GM21619 (cell line): Measurements from ENCODE around the gene CCDC148.
A peak's percentile ranks its signal among the peaks of the same experiment; 100 is the strongest.

ENCODE experiments used
- ATAC-seq: cut with Tn5 transposase; IDR thresholded peaks from one replicate; pipeline ENCODE4 v1.9.1; 2021; ENCODE audit not compliant: unreplicated experiment

The CCDC148 gene

DNA sequence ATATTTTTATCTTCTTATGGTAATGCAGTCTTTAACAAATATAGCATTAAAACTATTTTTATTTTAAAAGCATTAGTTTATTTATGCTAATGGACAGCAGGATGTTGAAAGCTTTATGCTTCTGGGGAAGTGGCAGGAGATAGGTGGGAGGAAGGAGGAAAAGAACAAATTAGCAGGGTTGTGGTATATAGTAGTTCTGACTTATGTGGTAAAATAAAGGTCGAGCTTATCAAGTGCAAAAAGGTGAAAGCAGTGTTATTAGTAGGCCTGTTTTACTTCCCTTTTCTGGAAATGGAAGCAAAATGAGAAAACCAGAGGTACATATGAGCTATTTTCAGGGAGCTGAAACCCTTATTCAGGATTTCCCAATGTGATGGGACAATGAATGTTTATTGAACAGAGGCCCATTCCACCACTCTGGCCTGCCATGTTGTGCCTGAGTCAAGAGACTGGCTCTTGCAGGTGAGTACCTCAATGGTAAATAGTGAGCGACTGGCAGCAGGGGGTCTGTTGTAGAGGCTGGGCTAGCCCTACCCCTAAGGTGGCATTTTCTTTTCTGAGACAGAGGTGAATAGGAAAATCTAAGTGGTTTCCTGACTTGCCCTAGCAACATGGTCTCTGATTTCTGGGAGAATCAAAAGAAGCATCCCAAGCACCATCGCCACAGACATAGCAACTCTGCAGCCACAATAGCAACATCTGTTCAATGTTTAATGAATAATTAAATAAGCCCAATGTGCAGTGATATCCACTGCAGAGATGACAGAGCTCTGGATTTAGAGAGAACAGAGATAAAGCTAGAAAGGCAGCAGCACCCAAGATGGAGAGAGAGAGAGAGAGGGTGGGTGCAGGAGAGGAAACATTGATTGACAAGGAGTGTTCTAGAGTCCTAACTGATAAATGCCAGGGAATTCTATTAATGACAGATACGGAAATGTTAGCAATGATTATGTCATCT is 235.2 kb downstream of the CCDC148 start:
- ATAC-seq, result no peak

DNA sequence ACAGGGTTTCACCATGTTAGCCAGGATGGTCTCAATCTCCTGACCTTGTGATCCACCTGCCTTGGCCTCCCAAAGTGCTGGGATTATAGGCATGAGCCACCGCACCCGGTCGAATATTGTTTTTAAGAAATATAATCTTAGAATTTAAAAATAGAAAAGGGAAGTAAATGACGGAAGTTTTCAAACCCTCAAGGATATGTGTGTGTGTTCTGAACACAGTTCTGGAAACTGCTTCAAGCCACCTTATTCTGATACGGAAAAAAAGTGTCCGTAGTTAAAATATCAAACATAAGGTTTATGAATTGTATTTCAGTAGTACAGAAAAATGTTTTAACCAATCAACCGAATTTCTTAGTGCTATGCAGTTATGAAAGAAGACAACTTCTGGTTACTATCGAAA is 239.0 kb downstream of the CCDC148 start:
- ATAC-seq, result no peak

DNA sequence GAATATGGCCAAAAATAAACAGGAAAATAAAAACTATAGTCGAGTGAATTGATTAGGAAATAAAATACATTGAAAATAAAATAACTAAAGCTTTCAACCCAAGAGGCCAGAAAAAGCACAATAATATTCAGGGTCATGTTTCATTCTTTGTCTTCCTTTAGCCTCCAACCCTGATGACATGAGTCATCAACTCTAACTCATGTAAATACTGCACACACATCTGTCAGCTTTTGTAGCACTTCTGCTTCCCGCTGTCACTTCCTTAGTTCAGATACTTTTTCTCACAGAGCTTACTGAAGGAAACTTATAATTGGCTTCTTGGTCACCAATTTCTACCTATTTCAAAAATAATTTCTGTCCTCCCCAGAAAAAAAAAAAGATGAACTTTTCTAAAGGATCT is 242.1 kb downstream of the CCDC148 start:
- peak; percentile 94 for ATAC-seq

DNA sequence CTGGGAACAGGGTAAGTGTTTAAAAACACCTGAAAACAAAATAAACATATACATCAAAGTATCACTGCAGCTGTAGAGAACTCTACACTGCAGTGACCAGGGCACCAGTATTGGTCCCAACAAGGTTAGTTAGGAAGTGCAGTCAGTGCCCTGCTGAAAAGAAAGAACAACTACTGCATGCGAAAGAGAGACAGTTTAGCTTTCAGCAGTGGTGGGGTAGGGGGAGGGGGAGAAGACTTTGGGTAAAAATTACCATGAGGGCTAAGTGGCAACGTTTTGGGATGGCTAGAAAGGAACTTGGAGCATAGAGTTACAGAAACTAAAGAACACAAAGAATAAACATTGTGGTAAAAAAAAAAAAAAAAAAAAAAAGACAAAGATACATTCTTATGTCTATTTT is 242.8 kb downstream of the CCDC148 start:
- no peak for ATAC-seq

DNA sequence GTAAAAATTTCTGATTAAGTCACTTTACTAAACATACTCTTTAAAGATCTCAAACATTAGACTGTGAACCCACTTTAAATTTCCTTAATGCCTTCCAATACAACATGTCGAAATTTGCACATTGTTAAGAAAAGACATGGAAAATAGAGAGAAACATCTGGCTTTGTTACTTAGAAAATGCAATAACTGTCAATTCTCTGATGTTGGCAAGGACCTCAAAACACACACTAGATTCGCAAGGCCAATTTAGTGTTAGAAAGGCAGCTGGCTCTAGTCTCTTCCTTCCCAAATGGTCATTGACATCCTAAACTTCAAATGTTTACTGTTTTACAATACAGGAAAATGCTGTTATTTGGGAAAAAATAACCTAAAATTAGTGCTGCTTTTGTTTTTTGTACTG is 244.3 kb downstream of the CCDC148 start:
- ATAC-seq, result no peak

DNA sequence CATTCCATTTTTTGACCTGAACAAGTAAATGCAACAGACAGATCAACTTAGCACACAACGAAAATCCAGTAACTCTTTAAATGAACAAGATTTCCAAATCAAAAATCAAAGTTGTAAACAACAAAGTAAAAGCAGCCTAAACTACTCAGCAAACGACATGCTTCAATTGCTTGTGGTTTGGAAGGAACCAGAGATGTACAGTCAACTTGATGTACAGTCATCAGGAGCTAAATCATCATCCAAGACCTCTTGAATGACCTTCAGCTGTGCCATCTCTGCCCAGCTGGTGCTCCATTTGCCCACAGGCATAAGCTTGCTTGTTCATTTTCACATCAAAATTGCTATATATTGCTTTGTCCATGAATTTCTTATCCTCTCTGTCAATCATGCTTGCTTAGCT is 245.1 kb downstream of the CCDC148 start:
- ATAC-seq, result no peak

DNA sequence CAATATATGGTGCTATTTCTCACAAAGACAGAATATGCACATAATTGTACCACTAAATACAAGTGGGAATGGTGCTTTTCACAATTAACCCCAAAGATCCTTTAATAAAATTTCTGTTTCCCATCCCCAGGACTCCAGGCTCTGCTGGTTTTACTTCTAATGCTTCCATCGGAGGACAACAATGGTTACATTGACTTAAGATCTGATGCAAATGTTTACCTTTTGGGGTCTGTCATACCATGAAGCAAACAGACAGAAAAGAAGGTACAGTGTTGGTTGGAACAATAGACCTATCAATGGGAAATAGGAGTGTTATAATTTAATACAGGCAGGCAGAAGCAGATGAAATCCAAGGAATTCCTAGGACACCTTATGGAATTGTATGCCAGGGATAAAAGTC is 249.2 kb downstream of the CCDC148 start:
- ATAC-seq, result no peak

DNA sequence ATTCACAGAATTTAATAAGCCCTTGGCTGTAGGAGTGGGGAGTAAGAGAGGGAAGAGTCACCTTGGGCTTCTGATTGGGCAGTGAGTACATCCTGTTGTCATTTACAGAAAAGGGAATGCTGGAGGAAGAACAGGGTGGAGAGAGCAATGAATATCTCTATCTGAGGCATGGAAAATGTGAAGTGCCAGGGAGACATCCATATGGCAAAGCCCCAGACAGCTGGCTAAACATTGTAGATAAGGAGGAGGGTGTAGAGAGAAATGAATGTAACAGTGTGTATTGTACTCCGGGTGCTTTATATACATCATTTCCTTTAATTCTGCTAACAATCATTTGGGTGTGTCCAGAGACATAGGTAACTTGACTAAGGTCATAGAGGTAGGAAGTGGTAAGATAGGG is 251.3 kb downstream of the CCDC148 start:
- no peak for ATAC-seq

DNA sequence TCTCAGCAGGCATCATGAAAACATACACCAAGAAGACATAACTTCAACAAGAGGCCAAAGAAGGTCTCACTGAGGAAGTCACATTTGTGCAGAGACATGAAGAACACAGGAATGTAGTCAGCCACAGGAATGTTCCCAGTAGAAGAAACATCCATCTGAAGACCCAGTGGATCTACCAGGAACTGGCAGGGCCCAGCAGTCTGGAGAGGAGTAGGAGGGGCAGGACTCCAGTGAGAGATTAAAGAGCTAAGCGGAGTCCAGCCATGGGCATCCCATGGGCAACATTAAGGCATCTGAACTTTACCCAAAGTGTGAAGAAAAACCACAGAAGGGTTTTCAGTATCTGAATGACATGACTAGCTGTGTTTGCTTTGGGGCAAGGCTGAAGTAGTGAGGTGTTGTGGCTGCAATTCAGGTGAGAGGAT is 251.8 kb downstream of the CCDC148 start:
- ATAC-seq, result no peak

DNA sequence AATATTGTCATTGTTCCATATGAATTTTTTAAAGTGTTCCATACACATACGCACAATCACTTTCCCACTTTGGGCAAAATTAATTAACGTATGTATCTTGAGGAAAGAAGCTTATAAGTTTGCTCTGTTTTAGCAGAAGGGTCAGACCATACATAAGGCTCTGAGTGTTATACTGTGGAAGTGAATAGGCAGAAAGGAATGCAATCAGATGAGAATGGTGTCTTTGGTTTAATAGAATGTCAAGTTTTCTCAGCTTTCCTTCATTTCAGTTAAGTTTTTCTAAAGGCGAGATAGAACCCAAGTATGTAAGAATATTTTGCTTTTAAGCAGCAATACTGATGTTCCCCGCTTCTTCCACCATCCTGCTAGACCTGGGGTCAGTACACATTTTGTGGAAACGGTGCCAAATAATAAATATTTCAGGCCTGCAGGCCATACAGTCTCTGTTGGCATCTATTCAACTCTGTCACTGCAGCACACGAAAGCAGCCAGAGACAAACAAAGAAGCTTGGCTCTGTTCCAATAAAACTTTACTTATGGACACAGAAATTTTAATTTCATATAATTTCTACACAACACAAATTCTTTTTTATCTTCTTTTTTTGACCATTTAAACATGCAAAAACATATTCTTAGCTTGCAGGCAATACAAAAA is 254.3 kb downstream of the CCDC148 start:
- ATAC-seq, result no peak

DNA sequence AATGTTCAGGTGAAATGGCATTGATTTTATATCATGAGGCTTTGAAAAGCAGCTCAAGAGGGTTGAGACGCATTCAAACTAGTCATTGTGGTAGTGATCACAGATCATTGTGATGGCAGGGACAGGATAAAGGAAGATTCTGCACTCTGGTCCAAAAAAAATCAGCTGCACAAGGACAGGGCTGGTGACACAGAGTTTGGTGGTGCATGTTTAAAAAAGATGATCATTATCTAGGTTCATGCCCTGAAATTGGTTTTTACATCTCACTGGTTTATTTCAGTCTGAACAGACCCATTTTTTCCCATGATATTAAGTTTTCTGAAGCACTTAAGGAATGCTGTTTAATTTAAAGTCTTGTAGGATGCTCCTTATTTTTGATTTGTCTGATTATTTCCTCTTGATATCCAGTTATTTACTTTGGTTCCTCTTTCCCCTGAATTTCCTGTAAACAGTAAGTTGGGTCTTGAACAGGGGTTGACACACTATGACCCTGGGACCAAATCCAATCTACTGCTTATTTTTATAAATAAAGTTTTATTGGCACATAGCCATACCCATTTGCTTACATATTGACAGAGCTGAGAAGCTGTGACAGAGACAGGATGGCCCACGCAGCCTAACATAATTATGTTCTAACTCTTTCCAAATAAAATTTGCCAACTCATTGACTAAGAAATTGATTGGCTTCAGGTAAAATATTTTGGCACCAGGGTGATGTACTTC is 256.5 kb downstream of the CCDC148 start:
- ATAC-seq, result no peak

DNA sequence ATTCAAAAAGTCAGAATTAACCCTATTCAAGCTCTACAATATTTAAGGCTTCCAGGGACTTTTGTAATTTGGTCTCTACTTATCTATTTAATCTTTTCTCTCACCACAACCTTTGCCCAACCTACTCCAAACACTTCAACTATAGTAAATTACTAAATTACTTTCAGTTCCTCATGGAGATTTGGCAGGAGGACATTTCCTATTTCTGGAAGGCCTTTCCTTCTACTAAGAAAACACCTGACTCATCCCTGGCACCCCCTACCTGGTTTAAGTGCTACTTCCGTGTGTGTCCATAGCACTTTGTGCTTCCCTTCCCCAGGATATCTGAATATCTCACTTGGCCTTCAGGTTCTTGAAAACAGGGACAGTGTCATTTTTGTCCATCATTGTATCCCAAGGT is 258.6 kb downstream of the CCDC148 start:
- no peak for ATAC-seq

DNA sequence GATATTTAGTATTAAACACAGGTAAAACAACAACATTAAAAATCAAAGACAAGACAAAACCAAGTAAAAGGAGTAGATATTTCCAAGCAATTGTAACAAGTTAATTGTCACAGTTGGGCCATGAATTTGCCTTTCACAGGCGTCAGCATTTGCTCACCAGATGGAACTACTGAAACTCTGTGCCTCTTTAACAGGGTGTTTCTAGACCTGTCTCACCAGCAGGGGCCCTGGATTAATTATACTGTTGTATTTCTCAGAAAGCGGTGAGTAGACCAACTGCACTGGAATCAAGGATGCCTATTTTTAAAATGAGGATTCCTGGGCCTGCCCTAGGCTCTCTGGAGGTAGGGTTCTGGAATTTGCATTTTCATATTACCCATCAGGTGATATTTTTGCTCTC is 262.3 kb downstream of the CCDC148 start:
- no peak for ATAC-seq

DNA sequence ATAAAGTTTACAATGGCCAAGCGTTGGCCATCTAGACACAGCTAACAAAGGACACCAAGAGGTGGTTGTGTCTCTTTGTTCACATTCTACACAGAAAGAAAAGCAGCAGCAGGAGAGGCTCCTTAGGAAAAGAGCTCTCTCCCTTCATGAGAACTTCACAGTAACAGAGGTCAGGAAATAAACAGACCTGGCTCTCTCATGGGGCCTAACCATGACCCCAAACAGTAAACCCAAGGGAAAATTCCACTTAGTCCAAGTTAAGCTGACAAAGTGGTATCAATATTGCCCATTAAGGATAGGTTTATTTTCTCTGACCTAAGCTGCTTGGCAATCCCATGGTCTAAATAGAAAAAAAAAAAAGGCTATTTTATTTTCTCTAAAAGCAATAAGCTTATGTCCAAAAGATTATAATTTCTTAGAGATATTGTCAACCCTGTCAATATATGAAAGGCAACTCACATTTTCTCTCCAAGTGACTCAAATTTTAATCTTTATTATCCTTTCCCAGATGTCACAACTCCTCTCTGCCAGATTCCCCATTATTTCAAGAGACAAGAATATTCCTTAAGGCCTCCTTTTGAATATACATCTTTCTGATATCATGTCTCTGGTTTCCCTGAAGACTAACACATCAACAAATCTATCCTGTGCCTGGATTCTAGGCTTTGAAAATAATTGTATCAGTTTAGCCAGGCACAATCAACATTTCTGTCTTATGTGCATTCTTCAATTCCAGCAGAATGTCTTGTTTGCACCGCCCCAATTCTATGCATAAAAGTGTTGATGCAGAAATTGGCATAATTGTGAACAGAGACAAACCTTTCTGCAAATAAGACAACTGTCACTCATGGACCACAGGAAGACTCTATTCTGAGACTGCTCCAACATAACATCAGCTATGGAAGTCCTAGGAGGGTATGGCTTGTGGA is 263.8 kb downstream of the CCDC148 start:
- ATAC-seq, result no peak

DNA sequence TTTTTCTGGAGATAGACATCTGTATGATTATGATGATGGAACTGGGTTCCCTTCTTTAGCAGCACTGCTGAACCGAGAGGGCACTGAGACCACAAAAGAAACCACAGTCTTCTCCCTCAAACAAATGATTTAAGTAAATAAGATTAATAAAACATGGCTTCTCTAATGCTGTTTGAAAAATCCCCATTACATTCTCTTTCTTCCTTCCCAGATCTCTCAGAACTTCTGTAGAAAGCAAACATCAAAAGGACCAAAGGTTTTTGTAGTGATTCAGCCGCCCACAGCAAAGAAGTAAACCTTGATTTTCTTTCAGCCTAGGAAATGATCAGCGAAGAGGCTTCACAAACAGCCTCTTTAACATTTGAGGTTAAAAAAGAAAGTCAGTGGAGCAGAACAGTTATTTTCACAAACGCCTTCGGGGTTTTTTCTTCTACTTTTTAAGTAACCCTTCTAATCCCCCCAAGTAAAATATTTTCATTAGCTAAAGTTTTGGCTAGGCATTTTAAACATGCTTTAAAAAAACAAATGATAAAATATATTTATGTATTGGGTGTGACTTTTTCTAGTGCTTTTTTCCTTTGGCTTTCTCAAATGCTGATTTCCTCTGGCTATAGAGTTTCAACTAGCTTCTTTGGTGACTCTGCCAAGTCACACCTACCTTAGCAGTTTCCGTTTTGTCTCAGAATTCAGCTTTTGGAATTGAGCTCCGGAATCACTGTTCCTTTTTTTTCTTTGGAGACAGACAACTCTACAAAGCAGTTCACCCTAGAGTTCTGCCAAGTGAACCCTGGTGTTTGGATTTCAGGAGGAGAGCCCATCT is 265.3 kb downstream of the CCDC148 start:
- peak; percentile 77 for ATAC-seq

DNA sequence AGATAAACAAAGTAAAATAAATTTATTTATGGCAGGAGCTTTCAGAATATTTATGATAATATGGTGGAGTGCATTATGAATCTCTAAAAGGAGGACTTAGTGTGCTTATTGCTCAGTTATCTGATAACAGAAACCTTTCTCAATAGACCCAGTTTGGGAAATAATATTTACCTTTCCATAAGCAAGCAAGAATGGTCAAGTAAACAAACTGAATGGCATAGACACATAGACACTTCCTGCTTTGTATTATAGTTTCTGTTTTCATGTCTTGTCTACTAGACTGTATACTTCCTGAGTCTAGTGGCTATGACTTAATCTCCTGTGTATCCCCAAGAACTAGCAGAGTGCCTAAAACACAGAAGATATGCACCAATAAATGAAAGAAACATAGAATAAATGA is 267.0 kb downstream of the CCDC148 start:
- ATAC-seq, result peak; percentile 60

DNA sequence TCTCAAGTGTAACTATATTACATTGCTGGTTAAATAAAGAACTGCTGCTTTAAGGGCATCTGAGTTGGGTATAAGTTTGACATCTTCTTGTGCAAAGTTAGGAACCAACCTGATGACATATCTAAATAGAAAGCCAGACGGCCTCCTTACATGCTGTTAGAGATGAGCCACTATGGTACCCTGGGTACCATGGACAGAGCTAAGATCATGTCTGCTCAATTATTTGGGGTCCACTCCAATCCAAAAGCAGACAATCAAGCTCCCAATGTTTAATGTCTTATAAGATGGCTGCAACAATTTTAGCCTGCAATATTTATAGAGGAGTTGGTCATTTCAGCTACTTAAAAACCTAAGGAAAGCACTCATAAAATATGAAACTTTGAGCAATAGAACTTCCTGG is 268.6 kb downstream of the CCDC148 start:
- ATAC-seq, result no peak

DNA sequence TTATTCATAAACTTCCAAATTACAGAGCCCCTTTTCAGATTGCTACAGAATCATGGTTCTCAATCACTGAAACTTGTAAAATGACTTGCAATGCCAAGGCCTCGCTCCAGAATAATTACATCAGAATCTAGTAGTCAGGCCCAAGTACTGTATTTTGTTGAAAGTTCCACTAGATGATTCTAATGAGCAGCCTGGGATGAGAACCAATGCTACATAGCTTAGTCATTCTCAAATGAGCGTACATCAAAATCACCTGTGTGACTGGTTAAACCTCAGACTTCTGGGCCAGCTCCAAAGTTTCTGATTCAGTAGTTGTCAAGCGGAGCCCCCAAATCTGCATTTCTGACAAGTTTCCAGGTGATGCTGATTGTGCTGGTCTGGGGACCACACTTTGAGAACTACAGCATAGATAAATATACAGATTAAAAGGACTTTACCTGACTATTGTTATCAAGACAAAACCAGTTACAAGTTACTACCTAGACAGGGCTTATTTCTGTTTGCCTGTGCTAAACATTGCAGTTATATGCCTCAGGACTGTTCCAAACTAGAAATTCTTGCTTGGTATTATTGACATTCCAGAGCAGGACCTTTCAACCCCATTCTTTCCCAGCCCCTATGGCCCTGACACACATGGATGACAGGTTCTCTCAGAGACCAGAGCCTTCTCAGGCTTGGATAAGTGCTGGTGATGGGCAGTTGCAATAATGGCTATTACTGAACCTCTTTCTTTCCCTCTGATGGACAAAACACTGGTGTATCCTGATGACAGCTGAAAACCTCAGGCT is 271.8 kb downstream of the CCDC148 start:
- ATAC-seq, result no peak

DNA sequence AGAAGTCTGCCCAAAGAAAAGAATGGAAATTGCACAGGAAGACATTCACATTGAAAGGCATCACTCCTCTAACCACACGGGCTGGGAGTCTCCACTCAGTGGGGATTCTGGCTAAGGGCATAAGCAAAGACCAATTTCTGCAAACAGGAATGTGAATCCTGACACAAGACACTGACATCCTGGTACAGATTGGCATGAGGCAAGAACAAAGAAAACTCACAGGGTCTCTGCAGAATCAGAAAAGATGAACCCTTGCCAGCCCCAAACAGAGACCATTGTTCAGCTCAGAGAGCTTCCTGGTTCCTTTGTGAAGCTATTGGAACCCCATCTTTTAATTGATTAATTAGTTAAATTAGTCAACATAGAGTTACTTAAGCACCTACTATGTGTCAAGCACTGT is 272.6 kb downstream of the CCDC148 start:
- ATAC-seq, result no peak
